GM23248 (cell line): ENCODE results near the gene CLRN1. TPM values are rescaled to one million over a fixed set of nuclear protein-coding genes. Genes with fewer than 3 reads are reported as not detected.
A peak's percentile ranks its signal among the peaks of the same experiment; 100 is the strongest.

ENCODE experiments used
- DNase-seq: peaks from one replicate; pipeline ENCODE4 v3.0.0-alpha.2; 2015
- H2AFZ ChIP-seq: fragments of 200-600 bp; sonication (generic); 2 replicates; pipeline ENCODE4 v1.6.1; 2016; ENCODE audit warnings: antibody characterized with exemption
- H3F3A ChIP-seq: fragments of 200-600 bp; sonication (generic); 2 replicates; pipeline ENCODE4 v1.6.1; 2016; ENCODE audit warnings: mild to moderate bottlenecking, antibody characterized with exemption, mixed run types; ENCODE audit not compliant: insufficient read depth
- H3K27ac ChIP-seq: fragments of 200-600 bp; sonication (generic); 2 replicates; pipeline ENCODE4 v1.5.1; 2016; ENCODE audit warnings: mild to moderate bottlenecking
- H3K27me3 ChIP-seq: fragments of 200-600 bp; sonication (generic); replicated peaks from 2 replicates; pipeline ENCODE4 v1.6.1; 2016; ENCODE audit warnings: mild to moderate bottlenecking; ENCODE audit not compliant: insufficient read depth
- H3K36me3 ChIP-seq: fragments of 200-600 bp; sonication (generic); 2 replicates; pipeline ENCODE4 v1.6.1; 2016; ENCODE audit warnings: low read depth, mild to moderate bottlenecking
- H3K4me1 ChIP-seq: fragments of 200-600 bp; sonication (generic); 2 replicates; pipeline ENCODE4 v1.6.1; 2016; ENCODE audit warnings: mild to moderate bottlenecking; ENCODE audit not compliant: insufficient read depth
- H3K4me2 ChIP-seq: fragments of 200-600 bp; sonication (generic); one replicate; pipeline ENCODE4 v1.6.1; 2016; ENCODE audit warnings: mild to moderate bottlenecking; ENCODE audit not compliant: unreplicated experiment
- H3K4me3 ChIP-seq: fragments of 200-600 bp; sonication (generic); 2 replicates; pipeline ENCODE4 v1.5.1; 2016; ENCODE audit warnings: mild to moderate bottlenecking
- H3K79me2 ChIP-seq: fragments of 200-600 bp; sonication (generic); 2 replicates; pipeline ENCODE4 v1.6.1; 2016; ENCODE audit warnings: mild to moderate bottlenecking; ENCODE audit not compliant: insufficient read depth
- H3K9ac ChIP-seq: fragments of 200-600 bp; sonication (generic); 2 replicates; pipeline ENCODE4 v1.6.1; 2016; ENCODE audit warnings: mild to moderate bottlenecking
- H3K9me2 ChIP-seq: fragments of 200-600 bp; sonication (generic); 2 replicates; pipeline ENCODE4 v1.6.1; 2016; ENCODE audit warnings: mixed run types, mild to moderate bottlenecking, moderate library complexity; ENCODE audit not compliant: insufficient read depth
- H3K9me3 ChIP-seq: fragments of 200-600 bp; sonication (generic); one replicate; pipeline ENCODE4 v1.6.1; 2017; ENCODE audit warnings: low read depth
- H4K20me1 ChIP-seq: fragments of 200-600 bp; sonication (generic); 2 replicates; pipeline ENCODE4 v1.6.0; 2016; ENCODE audit not compliant: insufficient read depth
- EZH2 ChIP-seq: fragments of 200-600 bp; sonication (generic); IDR thresholded peaks from 2 replicates; pipeline ENCODE4 v1.6.1; 2018; ENCODE audit warnings: antibody characterized with exemption, mild to moderate bottlenecking; ENCODE audit not compliant: insufficient read depth, poor library complexity, severe bottlenecking
- EZH2phosphoT487 ChIP-seq: fragments of 200-600 bp; sonication (generic); IDR thresholded peaks from 2 replicates; pipeline ENCODE4 v1.6.1; 2018; ENCODE audit warnings: antibody characterized with exemption, moderate library complexity, mild to moderate bottlenecking, low read depth; ENCODE audit not compliant: insufficient read depth
- WGBS, 2 experiments: methylation state at CpG; one replicate each; pipeline ENCODE4 v1.1.6; 2015 to 2017; ENCODE audit warnings: low lambda C conversion rate in 2 of 2, low coverage in 1 of 2; ENCODE audit errors: missing lambda C conversion rate in 2 of 2; 5-methylcytosine and 5-hydroxymethylcytosine counted together
- in situ Hi-C: fragments of 300-500 bp; cut with MboI; formaldehyde crosslinking; loops from 2 replicates; pipeline ENCODE4 v1.15.0; 2020
- polyA plus RNA-seq: library from polyadenylated mRNA; unstranded; fragments of >200 nt; fragmentation: Nextera tagmentation; extraction: Ambion mirVana; gene quantifications from 2 replicates; pipeline ENCODE4 v1.2.1, GENCODE V29; 2016
- total RNA-seq: library from RNA; depleted of rRNA; stranded (reverse); fragments of >200 nt; shearing (Covaris generic); gene quantifications from 2 replicates; pipeline ENCODE4 v1.2.3, GENCODE V29; 2014

CLRN1 gene
- total and polyA plus RNA-seq, 2 experiments from 2014 or later = not detected

DNA sequence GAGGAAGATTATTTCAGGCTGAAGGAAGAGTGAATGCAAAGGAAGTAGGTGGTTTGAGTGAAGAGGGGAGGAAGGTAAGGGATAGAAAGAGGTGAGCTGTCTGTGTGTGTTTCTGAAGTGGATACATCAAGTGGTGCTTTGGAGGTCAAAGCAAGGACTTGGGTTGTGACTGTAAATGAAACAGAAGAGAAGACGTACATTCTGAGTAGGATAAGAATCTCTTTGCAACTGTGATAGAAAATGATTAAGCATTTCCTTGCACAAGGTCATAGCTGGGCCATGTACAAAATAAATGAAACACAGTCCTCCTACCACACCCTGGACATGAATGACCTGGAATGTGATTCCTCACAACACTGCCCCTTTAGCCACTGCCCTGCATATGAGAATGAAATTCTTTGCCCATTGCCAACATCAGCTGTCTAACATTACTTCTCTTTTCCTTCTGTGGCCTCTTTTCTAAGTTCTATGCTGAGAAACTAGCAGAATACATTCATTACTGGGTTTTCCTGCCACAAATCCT, 39.0 kb downstream of the CLRN1 start:
- H3K27ac ChIP-seq = no peak overlapping the region
- DNase-seq = peak; percentile 42

DNA sequence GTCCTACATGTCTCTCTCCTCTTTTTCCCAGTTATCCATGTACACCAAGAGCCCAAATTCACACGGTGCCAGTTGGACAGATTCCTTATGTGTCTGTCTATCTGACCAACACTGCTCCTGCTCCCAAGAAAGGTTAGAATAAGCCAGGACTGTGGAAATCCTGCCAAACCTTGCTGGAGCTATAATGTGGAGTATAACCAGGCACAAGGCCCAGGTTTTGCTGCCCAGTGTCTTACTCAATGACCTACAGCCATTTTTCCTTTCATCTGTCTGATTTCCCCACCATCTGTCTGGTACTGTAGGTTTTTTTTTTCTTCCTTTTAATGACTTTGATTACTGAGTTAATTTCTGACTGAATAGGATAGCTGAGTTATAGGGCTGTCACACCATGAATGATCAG, 40.8 kb downstream of the CLRN1 start:
- no peaks in the 10 kb centered on the region for H3K4me1 ChIP-seq
- WGBS, 2 experiments = 37 to 67% methylated on average over 1 of the region's 1 CpG
- no peaks in the 10 kb centered on the region for H4K20me1 ChIP-seq
- H3K4me2 ChIP-seq = no peak overlapping the region
- in situ Hi-C loops = no loop called here
- TF ChIP-seq EZH2 = no peak
- TF ChIP-seq EZH2phosphoT487 = no peak
- no peaks in the 10 kb centered on the region for H3K79me2 ChIP-seq
- H2AFZ ChIP-seq = no peak overlapping the region
- H3K4me3 ChIP-seq = no peak overlapping the region
- no peaks in the 10 kb centered on the region for H3K36me3 ChIP-seq
- no peak overlapping the region for H3K9ac ChIP-seq
- H3K9me2 ChIP-seq = no peaks in the 10 kb centered on the region
- no peaks in the 10 kb centered on the region for H3F3A ChIP-seq
- no peak overlapping the region for H3K27ac ChIP-seq
- peaks cover 55% of the 10 kb centered on the region for H3K27me3 ChIP-seq
- H3K9me3 ChIP-seq = no peaks in the 10 kb centered on the region
- DNase-seq = no peak

More for the DNA sequence above, 39.0 kb downstream of the CLRN1 start:
- no peaks in the 10 kb centered on the region for H3F3A ChIP-seq
- no peaks in the 10 kb centered on the region for H3K4me1 ChIP-seq
- H3K27me3 ChIP-seq = peaks cover 54% of the 10 kb centered on the region
- no peak overlapping the region for H3K4me3 ChIP-seq
- no peak overlapping the region for H3K4me2 ChIP-seq
- no peaks in the 10 kb centered on the region for H4K20me1 ChIP-seq
- H3K9me3 ChIP-seq = no peaks in the 10 kb centered on the region
- 0% methylated on average over 1 of the region's 1 CpG for WGBS, 2 experiments
- TF ChIP-seq EZH2 = no peak
- in situ Hi-C loops = no loop called here
- no peak overlapping the region for H2AFZ ChIP-seq
- H3K9ac ChIP-seq = no peak overlapping the region
- H3K9me2 ChIP-seq = no peaks in the 10 kb centered on the region
- H3K36me3 ChIP-seq = no peaks in the 10 kb centered on the region
- H3K79me2 ChIP-seq = no peaks in the 10 kb centered on the region

GRCh38 chr3:150930839-150931238, 41.7 kb downstream of the CLRN1 start:
- H3K27ac ChIP-seq = no peak overlapping the region
- no peaks in the 10 kb centered on the region for H3K9me3 ChIP-seq
- TF ChIP-seq EZH2 (no peak), EZH2phosphoT487 (no peak)
- in situ Hi-C loops = no loop called here
- H3K4me2 ChIP-seq = no peak overlapping the region
- no peaks in the 10 kb centered on the region for H3K36me3 ChIP-seq
- H2AFZ ChIP-seq = no peak overlapping the region
- peaks cover 48% of the 10 kb centered on the region for H3K27me3 ChIP-seq
- no peak overlapping the region for H3K4me3 ChIP-seq
- H3K4me1 ChIP-seq = no peaks in the 10 kb centered on the region
- H4K20me1 ChIP-seq = no peaks in the 10 kb centered on the region
- no peaks in the 10 kb centered on the region for H3K79me2 ChIP-seq
- DNase-seq = no peak
- H3K9ac ChIP-seq = no peak overlapping the region
- WGBS, 2 experiments = 20 to 29% methylated on average over 3 of the region's 3 CpGs
- H3K9me2 ChIP-seq = no peaks in the 10 kb centered on the region
- H3F3A ChIP-seq = no peaks in the 10 kb centered on the region

- Histone ChIP-seq H3K9ac (no peak overlapping the region), H3K9me3 (no peaks in the 10 kb centered on the region), H3K79me2 (no peaks in the 10 kb centered on the region), H2AFZ (no peak overlapping the region), H3K27ac (no peak overlapping the region), H3K9me2 (no peaks in the 10 kb centered on the region), H4K20me1 (no peaks in the 10 kb centered on the region), H3K27me3 (peaks cover 55% of the 10 kb centered on the region), H3K36me3 (no peaks in the 10 kb centered on the region), H3K4me1 (no peaks in the 10 kb centered on the region), H3F3A (no peaks in the 10 kb centered on the region), H3K4me2 (no peak overlapping the region), H3K4me3 (no peak overlapping the region)
- TF ChIP-seq EZH2 (no peak), EZH2phosphoT487 (no peak)
- in situ Hi-C loops = no loop called here
- 33 to 35% methylated on average over 1 of the region's 1 CpG for WGBS, 2 experiments
- DNase-seq = no peak
Measured at GRCh38 chr3:150928234-150928633, 44.3 kb downstream of the CLRN1 start.

DNA sequence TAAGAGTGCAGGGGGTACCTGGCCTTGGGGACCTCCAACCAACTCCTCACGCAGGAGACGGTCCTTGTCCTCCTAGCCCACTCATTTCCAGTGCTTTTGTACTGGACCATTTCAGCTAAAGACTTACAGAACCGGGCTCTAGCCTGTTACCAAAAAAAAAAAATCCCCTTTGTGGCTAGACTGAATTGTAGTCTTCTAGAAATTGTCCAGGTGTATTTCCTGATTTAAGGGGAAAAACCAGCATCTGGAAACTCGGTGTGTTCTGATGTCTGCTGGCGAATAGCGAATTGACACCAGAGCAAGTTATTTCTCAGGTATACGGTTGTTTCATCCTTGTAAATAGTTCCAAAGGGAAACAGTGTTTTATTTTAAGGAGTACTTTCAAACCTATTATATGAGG, 46.2 kb downstream of the CLRN1 start:
- Histone ChIP-seq H2AFZ (no peak overlapping the region), H3K9me3 (no peaks in the 10 kb centered on the region), H3K36me3 (no peaks in the 10 kb centered on the region), H3K27ac (no peak overlapping the region), H3K9me2 (no peaks in the 10 kb centered on the region), H3K9ac (no peak overlapping the region), H3K4me3 (no peak overlapping the region), H3K27me3 (peaks cover 48% of the 10 kb centered on the region), H3K4me1 (no peaks in the 10 kb centered on the region), H3F3A (no peaks in the 10 kb centered on the region), H3K4me2 (no peak overlapping the region), H4K20me1 (no peaks in the 10 kb centered on the region), H3K79me2 (no peaks in the 10 kb centered on the region)
- DNase-seq = no peak
- 66 to 78% methylated on average over 7 of the region's 7 CpGs for WGBS, 2 experiments
- in situ Hi-C loops = no loop called here
- TF ChIP-seq EZH2phosphoT487 = no peak
